ENCODE results near the gene MYH7B.

Gene MYH7B

DNA sequence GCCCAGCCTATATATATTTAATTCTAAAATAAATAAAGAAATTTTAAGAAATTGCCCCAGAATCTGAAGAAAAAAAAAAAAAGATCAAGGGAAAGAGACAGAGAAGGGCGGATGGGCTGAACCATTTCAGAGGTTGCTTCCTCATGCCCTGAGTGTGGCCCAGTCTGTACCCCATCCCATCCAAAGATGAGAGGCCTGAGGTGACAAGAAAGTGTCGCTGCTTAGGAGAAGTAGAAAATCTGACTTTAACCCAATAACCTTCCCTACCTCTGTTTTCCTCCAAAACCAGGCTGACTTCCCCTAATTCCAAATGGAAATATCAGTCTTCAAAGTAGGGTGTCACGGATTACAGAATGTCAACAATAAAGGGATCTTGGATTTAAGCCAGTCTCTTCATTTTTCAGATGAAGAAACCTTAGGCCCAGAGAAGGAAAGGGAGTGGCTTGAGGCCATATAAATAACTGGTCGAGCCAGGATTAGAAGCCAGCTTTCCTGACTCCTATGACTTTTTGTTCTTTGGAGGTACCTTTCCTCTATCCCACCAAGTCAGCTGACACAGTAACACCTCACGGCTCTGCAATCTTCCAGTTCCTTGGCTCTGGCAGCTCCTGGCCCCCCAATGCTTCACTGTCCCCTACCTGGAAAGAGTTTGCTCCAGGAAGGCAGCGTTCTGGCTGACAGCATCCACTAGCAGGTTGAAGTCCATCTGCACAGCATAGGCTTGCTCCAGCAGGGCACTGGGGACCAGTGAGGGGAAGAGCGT lies 10.2 kb upstream of the MYH7B start:
- DNase-seq (ENCODE audit: low spot score), result no peak

DNA sequence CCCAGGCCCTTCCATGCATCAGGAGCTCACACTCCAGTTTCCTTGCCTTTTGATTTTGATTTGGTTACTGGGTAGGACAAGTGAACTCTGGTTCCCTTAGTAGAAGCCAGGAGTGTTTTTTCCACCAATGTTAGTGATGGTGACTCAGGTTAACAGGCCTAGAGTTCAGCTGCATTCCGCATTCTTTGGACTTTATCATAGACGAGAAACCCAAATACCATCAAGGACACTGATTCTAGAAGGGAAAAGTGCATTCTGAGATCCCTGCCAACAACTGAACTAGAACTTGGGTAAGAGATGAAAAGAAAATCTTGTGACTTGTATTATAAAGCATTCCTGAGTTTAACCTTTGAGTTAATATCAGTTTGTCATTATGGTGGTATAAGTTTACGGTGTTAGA lies 9.0 kb upstream of the MYH7B start:
- DNase-seq (ENCODE audit: low spot score), result no peak

DNA sequence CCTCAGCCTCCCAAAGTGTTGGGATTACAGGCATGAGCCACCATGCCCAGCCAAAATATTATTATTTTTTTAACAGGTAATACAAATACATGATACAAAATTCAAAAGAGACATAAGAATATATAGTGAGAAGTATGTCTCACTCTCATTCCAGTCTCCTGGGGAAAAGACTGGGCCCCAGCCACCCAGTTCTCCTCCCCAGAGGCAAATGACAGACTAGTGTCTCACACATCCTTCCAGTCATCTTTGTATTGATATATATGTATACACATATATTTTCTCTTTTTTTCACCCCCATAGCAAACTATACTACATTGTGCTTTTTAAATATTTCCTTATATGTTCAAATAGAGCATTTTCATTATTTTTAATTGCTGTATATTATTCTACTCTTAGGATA lies 8.3 kb upstream of the MYH7B start:
- DNase-seq (ENCODE audit: low spot score), result no peak

DNA sequence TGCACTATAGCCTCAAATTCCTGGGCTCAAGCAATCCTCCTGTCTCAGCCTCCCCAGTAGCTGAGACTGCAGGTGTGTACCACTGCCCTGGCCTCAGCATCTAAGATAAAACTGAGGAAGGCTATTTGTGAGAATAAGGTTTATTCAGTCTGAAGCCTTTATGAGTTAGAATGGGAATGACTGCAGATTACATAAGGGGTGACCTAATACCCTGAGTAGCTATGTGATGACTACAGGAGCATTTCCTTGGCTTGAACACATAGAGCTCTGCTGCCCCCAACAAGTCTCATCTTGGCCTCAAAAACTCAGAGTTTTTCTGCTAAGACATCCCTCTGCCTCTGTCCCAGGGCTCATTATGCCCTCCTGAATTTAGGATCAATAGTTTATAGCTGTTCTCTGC lies 7.6 kb upstream of the MYH7B start:
- no peak for DNase-seq (ENCODE audit: low spot score)

DNA sequence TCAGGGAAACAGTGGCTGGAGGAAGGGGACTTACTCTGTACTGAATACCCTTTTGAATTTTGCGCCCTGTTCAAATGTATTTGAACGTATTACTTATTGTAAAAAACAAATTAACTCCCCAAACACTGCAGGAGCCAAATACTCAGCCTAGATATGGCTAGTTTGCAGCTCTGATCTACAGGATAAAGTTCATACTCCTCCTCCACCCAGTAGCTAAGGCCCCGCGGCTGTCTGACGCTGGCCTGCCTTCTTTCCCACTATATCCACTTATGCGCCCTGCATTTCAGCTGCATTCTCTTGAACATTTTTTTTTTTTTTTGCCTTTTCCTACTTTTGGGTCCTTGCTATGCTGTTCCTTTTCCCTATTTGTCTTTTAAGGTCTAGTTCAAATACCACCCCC lies 6.5 kb upstream of the MYH7B start:
- DNase-seq (ENCODE audit: low spot score), result no peak

DNA sequence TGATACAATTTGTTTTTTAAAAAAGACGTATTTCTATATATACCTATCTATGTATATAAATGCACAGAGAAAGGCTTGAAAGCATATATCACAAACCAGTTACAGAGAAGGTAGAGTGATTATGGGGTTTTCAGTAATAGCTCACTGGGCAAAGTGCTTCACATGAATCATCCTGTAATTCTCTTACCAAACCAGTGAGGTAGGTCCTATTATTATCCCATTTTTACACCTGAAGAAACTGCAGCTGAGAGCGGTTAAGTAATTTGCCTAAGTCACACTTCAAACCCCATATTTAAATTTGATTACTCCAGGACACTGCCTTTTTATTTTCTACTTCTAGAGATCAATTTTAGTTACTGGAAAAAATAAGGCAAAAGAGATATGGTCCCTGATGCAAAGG lies 4.4 kb upstream of the MYH7B start:
- DNase-seq (ENCODE audit: low spot score), result no peak

DNA sequence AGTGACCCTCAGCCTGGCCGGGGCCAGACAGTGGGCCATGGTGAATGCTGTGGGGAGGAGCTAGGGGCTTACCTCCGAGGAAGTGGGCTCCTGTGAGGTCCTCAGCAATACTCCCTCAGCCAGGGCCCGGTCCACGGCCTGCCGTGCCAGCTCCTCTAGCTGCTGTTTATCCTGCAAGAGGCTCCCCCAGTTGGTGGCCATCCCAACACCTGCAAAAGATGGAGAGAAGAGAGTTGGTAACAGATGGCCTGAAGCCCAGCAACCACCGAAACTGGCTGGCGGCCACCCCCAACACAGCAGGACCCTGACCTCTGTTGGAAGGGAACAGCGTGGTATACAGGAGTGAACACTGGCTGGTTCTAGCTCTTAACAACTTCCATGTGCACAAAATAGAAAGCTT lies 4.0 kb upstream of the MYH7B start:
- DNase-seq (ENCODE audit: low spot score), result no peak

DNA sequence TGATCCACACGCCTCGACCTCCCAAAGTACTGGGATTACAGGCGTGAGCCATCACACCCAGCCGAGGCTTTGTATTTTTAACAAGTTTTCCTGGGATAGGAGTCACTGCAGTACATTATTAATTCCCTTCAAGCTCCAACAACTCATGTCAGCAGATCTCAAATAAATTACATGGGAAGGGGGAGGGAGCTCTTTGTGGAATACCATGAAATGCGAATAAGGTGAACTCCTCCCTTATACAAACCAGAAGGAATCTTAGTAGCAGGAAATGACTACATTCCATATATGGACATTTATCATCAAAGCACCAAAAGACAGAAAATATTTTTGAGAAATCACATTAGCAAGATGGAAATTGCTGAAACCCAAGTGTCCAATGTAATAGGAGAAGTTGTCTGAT lies 3.0 kb upstream of the MYH7B start:
- no peak for DNase-seq (ENCODE audit: low spot score)

DNA sequence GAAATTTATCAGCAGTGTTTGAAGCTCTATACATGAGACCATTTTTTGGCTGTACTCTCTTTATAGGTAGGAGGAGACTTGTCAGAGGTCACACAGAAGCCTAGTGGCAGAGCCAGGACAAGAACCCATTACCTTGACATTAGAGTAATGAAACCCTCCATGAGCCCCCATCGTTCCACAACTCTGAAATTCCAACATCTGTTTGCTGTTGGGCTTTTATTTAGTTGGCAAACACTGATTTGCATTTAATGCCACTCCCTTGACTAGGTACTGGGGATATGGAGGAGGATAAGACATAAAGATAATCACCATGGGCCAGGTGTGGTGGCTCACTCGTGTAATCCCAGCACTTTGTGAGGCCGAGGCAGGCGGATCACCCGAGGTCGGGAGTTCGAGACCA lies 1.7 kb upstream of the MYH7B start:
- DNase-seq (ENCODE audit: low spot score), result no peak

DNA sequence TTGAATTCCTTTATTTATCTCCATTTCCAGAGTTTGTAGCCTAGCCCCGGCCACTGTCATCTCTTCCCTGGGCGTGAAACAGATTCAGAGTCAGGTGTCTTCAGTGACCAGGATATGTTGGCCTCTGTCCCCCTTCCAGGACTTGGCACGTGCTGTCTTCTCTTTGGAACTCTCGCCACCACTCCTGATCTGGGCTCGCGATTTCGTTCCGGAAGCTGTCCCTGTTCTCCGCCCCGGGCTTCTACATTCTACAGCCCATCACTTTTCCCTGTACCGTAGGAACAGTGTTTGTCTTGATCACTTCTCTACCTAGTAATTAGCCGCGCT lies 801 bp upstream of the MYH7B start:
- DNase-seq (ENCODE audit: low spot score), result peak; percentile 37

DNA sequence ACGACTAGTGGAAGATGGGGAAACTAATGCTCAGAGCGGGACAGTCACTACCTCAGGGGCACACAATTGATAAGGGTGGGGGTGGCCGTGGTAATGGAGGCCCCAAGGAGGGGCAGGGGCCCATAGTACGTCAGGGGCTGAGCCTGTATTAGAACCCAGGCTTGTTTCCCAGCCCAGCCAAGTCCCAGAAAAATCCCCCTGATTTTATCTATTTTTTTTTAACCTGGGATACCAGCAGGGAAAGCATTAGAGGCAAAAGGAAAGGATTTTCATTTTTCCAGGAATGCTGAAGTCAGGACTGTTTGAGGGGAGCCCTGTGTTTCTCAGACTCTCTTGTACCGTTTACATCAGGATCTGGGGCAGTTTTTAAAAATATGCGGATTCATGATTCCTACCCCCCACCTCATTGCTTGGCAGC lies 382 bp downstream of the MYH7B start:
- DNase-seq (ENCODE audit: low spot score), result no peak

DNA sequence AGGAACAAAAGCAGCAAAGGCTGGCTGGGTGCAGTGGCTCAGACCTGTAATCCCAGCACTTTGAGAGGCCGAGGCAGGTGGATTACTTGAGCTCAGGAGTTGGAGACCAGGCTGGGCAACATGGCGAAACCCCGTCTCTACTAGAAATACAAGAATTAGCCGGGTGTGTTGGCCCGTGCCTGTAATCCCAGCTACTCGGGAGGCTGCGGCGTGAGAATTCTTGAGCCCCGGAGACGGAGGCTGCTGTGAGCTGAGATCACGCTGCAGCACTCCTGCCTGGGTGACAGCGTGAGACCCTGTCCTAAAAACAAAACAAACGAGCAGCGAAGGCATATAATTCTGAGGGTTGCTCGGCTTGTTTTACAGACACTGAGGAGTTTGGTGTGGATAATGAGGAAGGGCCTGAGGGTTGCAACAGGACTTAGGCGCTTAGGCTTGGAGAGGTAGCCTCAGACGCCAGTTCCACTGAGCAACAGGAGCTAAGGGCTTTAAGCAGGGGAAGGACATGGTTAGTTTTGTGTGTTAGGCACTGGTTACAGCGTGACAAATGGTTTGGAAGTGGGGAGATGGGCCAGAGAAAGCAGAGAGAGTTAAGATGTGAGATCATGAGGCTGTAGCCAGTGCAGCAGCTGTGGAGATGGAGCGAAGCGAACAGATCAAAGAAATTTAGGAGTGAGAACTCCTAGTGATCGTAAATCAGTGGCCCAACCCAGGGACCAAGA lies 1.2 kb downstream of the MYH7B start:
- no peak for DNase-seq (ENCODE audit: low spot score)

DNA sequence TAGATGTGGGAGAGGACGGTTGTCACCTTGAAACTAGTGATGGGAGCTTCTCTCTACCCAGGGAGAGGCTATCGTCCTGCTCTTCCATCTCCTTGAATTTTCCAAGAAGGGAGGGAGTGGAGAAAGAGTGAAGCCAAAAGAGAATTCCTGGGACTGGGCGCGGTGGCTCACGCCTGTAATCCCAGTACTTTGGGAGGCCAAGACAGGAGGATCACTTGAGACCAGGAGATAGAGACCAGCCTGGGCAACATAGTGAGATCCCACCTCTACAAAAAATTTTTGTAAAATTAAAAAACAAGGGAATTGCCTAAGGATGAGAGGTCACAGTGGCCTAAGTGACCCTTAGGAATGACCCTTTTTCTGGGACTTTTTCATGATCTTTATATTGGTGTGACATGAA lies 8.8 kb downstream of the MYH7B start:
- no peak for DNase-seq (ENCODE audit: low spot score)

DNA sequence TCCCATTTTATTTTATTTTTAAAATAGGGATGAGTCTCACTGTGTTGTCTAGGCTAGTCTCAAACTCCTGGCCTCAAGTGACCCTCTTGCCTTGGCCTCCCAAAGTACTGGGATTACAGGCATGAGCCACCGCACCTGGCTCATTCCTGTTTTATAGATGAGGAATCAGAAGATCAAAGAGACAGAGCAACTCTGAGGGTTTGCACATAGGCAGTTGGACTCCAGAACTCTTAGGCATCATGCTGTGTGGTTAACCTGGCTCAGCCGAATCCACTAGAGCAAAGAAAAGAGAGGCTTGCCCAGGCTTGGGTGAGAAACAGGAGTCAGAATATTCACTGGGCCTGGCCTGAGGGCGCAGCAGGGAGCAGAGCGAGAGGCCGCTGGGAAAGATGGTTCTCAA lies 9.4 kb downstream of the MYH7B start:
- DNase-seq (ENCODE audit: low spot score), result no peak

DNA sequence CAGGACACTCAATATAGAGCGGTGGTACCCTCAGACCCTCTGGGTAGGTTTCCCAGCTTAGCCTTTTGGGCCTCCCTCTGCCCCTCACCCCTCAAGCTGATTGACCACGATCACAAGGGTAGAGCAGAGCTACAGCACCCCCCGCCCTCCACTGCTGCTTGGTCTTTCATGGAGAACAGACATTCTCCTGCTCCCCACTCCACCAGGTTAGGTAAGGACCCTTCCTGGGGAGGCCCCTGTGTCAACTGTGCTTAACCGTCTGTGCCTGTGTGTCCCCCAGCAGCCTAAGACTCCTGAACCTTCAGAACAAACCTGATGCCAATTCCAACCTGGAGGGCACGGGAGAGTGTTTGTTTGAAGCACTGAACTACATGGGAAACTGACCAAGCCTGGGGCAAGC lies 11.8 kb downstream of the MYH7B start:
- DNase-seq (ENCODE audit: low spot score), result no peak

DNA sequence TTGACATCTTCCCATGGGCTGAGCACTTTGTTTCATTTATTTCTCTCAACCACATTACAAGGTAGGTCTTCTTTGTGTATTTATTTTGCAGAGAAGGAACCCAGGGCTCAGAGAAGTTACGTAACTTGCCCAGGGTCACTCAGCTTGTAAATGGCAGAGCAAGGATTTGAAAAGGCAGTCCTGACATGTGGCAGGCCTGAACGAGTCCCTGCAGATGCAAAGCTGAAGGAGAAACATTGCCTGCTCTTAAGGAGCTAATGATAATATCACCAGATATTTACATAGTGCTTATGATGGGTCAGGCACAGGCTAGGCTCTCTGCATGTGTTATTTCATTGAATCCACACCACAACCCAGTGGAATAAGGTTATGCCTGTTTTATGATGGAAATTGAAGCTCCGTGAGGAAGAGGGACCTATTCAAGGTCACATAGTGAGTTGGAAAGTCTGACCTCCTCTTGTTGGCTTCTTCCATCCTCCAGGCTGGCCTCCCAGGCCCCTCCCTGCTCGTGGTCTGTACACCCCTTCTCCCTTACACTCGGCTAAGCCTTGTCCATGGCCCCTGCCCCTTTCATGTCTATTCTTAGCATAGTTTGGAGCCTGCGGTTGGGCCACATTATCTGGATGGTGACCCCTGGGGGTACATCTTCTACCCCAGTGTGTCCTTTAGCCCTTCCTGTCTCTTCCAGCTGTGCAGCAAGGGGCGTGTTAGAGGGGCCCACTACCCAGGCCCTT lies 12.5 kb downstream of the MYH7B start:
- no peak for DNase-seq (ENCODE audit: low spot score)

DNA sequence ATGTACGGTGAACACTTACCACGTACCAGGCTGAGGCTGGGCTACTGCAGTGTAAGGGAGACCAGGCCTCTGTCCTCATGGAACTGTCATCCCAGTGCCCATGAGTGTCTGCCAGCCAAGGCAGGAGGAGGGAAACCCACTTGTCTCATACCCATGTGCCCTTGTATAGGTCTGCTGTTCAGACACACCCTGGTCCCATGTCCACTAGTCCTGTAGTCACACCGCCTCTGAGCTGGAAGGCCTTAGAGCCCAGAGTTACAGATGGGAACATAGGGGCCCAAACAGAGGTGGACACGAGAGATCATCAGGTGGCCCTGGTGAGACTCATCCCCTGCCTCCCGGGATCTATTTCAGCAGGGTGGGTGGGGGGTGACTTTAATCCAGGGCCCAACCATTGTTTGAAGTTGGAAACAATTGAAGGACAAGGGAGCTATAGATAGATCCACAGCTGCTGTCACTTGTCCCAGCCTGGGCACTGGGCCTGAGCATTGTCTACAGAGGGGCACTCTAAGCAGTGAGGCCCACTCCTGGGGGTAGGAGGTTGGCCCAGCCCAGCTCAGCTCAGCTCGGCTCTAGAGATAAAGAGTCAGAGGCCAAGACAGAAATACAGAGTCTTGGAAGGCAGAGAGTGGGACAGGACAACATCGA lies 14.6 kb downstream of the MYH7B start:
- DNase-seq (ENCODE audit: low spot score), result no peak

DNA sequence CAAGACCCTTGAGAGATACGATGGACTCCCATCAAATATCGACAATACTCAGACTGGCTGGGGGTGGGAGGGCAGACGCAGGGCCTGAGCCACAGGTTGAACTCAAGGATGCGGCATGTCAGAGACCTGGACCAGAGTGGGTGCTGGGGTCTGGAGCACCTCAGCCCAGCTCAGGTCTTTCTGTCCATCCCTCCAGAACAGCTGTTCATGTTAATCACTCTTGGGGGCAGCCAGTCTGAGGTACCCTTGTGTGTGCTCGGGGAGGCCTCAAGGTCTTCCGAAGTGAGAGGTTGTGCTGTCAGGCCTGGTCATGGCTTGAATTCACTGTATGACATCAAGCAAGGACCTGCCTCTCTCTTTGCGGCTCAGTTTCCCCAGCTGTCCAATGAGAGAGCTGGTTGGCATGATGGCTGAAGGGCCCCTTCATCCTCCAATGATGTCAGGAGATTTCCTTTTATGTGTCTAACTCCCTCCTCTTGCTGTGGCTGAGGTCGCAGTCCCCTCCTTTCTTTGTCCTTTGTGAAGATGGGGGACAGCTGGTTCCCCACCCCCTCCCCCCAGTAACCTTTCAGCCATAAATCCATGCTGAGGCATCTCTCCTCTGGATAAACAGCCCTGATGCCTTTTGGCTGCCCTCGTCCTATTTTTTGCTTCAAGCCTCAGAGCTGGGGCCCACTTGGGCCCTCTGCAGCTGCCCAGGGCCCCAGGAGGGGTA lies 15.3 kb downstream of the MYH7B start:
- DNase-seq (ENCODE audit: low spot score), result no peak

DNA sequence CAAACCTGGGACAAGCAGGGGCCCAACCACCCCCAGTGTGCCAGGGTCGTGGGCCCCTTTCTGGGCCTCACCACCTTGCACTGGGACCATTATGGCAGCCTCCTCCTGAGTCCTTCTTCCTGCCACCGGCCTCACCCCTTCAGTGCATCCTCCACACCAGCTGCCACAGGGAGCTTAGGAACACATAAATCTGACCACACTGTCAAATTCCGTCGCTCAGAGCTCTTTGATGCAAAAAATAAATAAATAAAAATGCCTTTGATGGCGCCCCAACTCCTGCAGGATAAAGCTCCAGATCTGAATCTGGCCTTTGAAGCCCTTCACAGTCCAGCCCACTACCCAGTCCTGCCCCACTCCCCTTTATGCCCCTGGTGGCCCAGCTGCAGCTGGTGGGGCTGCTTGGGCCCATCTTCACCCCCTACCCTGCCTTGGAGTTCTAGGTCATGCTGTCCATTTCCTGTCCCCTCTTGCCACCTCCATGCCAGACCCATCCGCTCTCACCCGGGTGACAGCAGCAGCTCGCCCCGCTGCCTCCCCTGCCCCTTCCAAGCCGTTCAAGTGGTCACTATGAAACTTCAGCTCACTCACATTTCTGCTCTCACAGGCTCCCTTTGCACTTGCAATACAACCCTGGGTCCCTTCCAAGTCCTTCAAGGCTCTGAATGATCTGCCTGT lies 16.0 kb downstream of the MYH7B start:
- DNase-seq (ENCODE audit: low spot score), result no peak

DNA sequence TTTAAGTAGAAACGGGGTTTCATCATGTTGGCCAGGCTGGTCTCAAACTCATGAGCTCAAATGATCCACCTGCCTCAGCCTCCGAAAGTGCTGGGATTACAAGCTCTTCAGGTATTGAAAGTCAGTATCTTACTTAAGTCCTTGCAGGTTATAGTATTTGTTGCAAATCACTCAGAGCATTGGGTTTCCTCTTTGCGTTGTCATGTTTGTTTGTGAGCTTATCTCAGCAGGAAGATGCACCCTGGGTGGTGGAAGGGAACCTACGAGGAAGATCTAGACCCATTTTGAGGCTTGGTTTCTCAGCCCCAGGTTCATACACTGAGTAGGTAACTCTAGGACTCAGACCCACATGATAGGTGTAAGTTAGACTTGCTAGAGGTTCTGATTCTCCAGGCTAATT lies 18.6 kb downstream of the MYH7B start:
- DNase-seq (ENCODE audit: low spot score), result no peak

DNA sequence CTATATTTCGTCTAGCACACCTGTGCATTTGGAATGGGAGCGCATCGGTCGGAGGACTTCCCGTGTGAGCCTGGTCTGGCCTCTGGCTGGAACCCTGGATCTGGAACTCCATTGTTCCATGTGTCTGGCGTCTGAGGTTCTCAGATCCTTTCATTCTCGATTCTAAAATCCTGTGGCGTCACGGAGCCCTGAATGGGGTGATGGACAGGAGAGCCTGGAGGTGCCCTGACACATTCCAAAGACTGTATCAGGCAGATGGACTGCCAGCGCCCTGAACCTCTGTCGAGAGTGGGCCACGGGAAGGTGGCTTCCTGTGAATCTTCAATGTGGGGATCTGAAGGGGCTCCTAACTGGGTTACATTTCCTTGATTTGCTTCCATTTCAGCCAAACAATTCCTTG lies 20.6 kb downstream of the MYH7B start:
- DNase-seq (ENCODE audit: low spot score), result no peak

Data from HuH-7.5 (cell line).